ENCODE data around the gene ZC2HC1B.
A peak's percentile ranks its signal among the peaks of the same experiment; 100 is the strongest.

ZC2HC1B gene

DNA sequence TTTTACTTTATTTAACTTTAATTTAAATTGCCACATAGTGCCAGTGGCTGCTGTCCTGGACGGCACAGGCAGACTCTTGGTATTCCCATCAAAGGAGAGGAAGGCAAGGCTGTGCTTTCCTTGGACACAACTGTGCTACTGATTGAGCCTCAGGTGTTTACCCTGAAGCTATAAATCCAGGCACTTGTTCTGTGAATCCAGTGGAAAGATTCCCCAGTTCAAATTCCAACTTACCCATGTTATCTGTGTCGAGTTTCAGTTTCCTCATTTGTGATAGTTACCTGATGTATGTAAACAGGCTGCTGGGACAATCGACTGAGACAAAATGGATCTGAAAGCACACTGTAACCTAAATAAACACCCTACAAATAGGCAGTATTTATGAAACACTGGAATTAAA is 86.6 kb downstream of the ZC2HC1B start:
- Histone ChIP-seq H3K27ac (no peak overlapping the region), H3K9me3 (ENCODE audit: severe bottlenecking) (no peaks in the 10 kb centered on the region), H3K36me3 (no peaks in the 10 kb centered on the region), H3K4me3 (ENCODE audit: low read depth, low read length) (no peak overlapping the region), H3K27me3 (ENCODE audit: insufficient read depth, low read depth, severe bottlenecking) (no peaks in the 10 kb centered on the region)
- no peak for DNase-seq
- TF ChIP-seq CTCF (IDR thresholded peaks at IDR 0.05; ENCODE audit: low read depth, low read length): no peak

DNA sequence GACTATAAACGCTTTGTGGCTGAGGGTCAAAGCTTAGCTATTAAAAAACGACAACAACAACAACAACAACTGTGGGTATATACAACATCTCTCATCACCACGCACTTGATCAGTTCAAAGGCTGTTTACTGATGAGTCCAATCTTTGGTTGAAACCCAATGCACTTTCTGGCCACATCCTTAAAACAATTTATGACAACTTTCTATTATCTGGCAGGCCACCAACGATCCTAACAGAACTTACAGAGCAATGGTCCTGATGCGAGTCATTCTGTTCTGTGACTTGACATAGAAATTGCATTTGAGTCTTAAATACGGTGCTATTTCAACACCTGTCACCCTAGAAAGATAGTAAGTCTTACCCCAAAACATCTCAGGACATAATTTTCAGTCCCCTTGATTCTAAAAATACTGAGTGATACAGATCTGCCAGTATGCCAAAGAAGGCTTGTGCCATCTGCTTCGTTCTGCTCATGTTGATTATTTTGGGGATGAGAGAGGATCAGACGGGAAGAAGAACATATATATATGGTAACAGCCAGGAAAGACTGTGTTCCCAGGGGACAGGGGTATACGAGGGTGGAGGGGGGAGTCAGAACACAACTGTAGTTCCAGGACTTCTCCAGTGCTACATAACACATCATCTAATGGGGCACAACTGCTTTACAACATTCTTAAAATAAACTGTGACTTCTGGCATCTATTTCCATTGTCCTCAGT is 87.9 kb downstream of the ZC2HC1B start:
- no peaks in the 10 kb centered on the region for H3K9me3 ChIP-seq (ENCODE audit: severe bottlenecking)
- no peaks in the 10 kb centered on the region for H3K27me3 ChIP-seq (ENCODE audit: insufficient read depth, low read depth, severe bottlenecking)
- DNase-seq: no peak
- TF ChIP-seq CTCF (IDR thresholded peaks at IDR 0.05; ENCODE audit: low read depth, low read length): no peak
- H3K4me3 ChIP-seq (ENCODE audit: low read depth, low read length): no peak overlapping the region
- no peak overlapping the region for H3K27ac ChIP-seq
- no peaks in the 10 kb centered on the region for H3K36me3 ChIP-seq

GRCh38 chr6:143952947-143953701 is 88.8 kb downstream of the ZC2HC1B start:
- Histone ChIP-seq H3K27ac (no peak overlapping the region), H3K36me3 (no peaks in the 10 kb centered on the region), H3K27me3 (ENCODE audit: insufficient read depth, low read depth, severe bottlenecking) (no peaks in the 10 kb centered on the region), H3K4me3 (ENCODE audit: low read depth, low read length) (no peak overlapping the region), H3K9me3 (ENCODE audit: severe bottlenecking) (no peaks in the 10 kb centered on the region)
- DNase-seq: no peak
- TF ChIP-seq CTCF (IDR thresholded peaks at IDR 0.05; ENCODE audit: low read depth, low read length): no peak

GRCh38 chr6:143953922-143954321 is 89.6 kb downstream of the ZC2HC1B start:
- H3K9me3 ChIP-seq (ENCODE audit: severe bottlenecking): no peaks in the 10 kb centered on the region
- H3K27ac ChIP-seq: no peak overlapping the region
- H3K4me3 ChIP-seq (ENCODE audit: low read depth, low read length): no peak overlapping the region
- DNase-seq: no peak
- no peaks in the 10 kb centered on the region for H3K36me3 ChIP-seq
- no peaks in the 10 kb centered on the region for H3K27me3 ChIP-seq (ENCODE audit: insufficient read depth, low read depth, severe bottlenecking)
- TF ChIP-seq CTCF (IDR thresholded peaks at IDR 0.05; ENCODE audit: low read depth, low read length): 0 out of 2 replicates have a peak, but pooled peaks have one; percentile 13

DNA sequence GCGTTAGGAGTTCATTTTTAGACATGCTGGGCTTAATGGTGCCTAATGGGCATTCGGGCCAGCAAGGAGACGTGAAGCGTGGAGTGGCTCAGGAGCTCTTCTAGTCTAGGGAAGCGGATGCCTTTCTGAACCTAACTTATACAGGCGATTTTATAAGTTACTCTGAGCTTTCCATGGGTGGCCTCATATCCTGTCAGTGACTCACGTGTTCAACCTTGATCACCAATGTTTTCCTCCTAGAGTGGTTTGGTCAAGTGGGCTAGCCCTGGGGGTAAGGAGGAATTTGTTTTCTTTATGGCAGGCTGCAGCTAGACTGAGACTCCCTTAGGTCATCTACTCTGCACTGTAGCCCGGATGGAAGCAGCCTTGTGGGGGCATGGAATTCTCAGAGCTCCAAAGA is 91.7 kb downstream of the ZC2HC1B start:
- Histone ChIP-seq H3K4me3 (ENCODE audit: low read depth, low read length) (no peak overlapping the region), H3K27me3 (ENCODE audit: insufficient read depth, low read depth, severe bottlenecking) (no peaks in the 10 kb centered on the region), H3K9me3 (ENCODE audit: severe bottlenecking) (no peaks in the 10 kb centered on the region), H3K27ac (no peak overlapping the region), H3K36me3 (no peaks in the 10 kb centered on the region)
- no peak for DNase-seq
- TF ChIP-seq CTCF (IDR thresholded peaks at IDR 0.05; ENCODE audit: low read depth, low read length): no peak
